ENCODE data around the gene SPATA24.
A peak's percentile ranks its signal among the peaks of the same experiment; 100 is the strongest.
"Not testable (repeated sequence)": the region's sequence is repeated elsewhere in the genome, so short reads cannot be mapped to it uniquely, and the experiment has no call there.

SPATA24 gene

DNA sequence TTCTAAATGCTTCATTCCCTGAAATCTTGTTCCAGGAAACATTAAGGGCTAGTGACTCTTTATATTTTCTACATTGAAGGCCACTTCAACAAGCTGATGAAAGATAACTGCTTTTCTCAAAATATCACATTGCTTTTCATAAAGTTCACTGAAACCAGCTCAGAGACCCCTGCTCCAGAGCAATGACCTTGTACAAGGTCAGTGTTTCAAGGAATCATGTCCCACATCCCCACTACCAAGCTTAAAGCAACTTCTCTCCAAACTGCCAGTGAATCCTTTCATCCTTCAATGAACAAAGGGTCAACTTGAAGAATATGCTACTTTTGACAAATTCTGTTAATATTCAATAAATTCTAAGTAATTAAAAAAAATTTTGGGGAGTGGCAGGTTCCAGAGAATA, 12.0 kb upstream of the SPATA24 start:
- DNase-seq = no peak

DNA sequence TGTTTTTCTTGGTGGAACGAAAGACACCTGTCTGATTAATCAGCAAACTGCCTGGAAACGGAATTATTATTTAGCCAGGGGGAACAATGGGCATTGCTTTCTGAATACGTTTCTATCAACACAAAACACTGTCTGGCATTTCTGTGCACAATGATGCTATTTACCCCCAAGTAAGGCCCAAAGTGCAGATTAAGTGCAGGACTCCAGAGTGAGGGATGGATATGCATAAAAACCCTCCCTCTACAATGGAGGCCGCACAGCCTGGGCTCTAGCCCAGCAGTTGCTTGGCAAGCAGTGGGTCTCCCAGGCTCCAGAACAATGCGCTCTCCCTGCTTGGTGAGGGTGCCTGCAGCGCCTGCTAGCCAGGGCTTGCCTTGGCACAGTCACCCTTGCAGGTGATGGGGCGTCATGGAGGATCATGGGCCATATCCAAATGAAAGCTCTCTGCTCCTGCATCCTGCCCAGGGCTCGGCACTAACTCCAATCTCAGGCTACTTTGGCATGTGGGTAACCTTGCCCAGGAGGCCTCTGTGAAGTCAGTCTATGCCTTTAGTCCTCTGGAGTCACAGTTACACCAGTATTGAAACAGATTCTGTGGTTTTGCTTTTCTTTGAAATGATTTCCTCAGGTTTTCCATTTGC, 11.5 kb upstream of the SPATA24 start:
- peak; percentile 80 for DNase-seq

DNA sequence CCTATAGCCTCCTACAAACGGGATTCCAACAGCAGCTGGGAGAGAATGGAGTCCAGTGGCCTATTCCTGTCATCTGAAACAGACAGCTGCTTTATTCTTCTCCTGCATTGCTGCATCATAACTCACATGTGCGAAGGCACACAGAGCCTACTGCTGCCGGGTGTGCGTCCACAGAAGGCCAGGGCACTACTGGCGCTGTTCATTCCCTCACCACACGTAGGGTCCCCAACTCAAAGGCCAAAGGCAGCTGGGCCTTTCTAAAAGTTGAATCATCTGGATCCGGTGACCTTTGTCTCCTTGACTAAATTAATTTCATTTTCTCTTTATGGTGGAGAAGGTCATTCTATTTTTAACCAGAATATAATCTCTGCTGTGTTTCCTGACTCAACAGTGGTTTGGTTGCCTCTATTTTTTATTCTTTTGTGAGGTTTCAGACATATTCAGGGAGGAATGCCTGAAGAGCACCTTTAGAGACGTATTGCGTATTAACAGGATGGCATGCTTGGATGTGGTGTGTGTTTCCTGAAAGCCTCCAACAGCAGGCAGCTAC, 10.8 kb upstream of the SPATA24 start:
- no peak for DNase-seq

DNA sequence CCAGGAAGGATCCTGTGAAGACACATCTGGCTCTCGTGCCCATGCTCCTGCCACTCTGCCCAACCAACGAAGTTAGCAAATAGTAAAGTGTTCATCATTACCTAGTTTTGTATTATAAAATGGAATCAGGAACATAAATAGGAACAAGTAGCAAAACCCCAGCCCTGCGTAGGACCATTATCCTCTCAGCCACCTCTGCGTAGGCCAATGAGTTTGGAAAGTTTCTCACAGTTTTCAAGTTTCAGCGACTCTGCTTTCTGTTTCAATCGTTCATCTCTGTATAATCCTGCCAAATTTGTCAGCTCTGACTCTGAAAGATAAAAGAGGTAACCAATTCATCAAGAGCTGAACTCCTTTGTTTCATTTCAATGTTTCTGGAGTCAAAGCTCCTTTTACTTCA, 10.1 kb upstream of the SPATA24 start:
- DNase-seq = no peak

DNA sequence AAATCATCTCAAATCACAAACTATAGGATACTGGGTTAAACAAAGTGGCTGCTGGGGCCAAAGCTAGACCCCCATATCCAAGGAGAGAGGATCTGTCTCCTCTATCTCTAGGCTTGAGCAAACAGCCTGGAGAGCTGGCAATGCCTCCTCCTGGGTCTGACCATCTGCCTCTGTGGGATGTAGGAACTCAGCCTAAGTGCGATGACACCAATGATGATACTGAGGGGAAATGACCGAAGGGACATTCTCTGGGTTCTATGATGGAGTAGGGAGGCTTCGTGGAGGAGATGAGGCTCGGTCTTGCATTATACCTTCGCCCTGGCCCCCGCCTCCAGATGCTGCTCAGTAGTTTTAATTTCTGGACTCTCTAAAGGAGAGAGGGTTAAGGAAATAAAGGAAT, 9.3 kb upstream of the SPATA24 start:
- no peak for DNase-seq

DNA sequence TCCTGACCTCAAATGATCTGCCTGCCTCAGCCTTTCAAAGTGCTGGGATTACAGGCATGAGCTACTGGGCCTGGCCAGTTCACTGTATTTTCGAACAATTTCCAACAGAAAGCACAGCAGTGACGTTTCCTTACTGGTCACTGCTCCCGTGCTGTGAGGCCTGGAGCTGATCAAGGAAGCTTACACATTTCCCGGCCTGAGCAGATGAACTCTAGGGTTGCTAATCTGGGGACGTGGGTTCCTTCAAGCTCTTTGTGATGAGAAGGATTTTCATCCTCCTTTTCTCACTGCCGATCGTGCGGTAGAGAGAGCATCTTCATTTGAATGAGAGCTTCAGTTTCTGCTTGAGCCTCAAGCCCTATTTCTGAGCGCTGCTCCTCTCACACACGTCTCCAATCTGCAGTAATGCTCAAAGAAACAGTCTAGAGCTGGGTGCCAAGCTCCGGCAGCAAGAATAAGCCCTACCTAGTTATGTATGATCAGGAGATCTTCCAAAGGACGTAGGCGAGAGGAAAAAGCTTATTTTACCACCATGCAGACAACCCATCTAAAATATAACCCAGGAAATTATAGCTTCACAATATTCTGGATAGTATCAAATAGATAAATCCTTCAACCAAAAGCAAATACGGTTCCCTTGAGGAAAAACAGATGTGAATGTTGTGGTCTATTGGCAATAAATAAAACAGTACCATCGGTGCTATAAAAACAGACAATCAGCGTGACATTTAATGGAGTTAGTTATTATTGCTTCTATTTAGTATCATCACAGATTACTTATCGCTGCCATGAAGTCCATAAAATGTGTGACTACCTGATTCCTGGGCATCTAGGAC, 7.3 kb upstream of the SPATA24 start:
- DNase-seq = no peak

DNA sequence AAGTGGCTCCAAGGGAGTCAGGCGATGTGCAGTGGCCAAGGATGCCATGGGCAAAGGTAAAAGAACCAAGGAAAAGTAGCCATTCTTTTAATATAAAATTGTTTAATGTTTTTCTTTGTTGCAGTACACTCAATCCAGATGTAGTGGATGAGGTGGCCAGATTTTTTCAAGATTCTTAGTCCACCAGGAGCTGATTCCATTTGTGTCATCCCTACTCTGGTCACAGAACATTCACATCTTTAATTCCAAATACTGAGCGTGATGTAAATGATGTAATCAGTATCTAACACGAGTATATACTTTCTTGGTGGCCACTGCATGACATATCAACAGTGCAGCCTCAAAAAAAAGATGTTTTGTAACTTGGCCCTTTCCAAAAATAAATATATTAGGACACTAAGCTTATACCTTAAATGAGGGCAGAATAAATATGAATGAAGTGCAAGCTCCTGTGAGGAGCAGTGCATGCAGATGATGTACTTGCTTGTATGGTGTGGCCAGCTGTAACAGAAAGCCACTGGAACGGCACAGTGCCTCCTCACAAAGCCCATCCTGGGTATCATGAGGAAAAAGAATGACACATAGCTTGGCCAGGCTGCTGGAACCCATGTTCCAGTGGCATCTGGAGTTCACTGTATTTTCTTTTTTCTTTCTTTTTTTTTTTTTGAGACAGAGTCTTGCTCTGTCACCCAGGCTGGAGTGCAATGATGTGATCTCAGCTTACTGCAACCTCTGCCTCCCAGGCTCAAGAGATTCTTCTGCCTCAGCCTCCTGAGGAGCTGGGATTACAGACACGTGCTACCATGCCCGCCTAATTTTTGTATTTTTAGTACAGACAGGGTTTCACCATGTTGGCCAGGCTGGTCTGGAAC, 6.5 kb upstream of the SPATA24 start:
- DNase-seq = no peak

DNA sequence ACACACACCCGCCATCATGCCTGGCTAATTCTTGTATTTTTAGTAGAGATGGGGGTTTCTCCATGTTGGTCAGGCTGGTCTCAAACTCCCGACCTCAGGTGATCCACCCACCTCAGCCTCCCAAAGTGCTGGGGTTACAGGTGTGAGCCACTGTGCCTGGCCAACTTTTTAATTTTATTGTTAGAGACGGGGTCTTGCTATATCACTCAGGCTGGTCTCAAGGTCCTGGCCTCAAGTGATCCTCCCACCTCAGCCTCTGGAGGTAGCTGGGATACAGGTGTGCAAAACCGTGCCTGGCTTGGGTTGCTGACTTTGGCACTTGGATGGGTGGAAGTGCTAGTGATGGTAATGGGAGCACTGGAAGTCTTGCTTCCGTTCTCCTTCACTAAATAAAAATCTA, 5.2 kb upstream of the SPATA24 start:
- DNase-seq = not testable (repeated sequence)

DNA sequence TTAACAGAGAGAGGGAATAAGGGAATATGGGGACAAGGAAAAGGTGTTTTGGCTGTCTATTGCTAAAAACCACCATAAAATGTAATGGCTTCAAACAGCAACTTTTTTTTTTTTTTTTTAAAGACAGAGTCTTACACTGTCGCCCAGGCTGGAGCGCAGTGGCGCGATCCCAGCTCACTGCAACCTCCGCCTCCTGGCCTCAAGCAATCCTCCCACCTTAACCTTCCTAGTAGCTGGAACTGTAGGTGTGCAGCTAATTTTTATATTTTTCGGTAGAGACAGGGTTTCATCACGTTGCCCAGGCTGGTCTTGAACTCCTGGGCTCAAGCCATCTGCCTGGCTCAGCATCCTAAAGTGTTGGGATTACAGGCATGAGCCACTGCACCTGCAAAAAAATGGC, 4.3 kb upstream of the SPATA24 start:
- DNase-seq = no peak

DNA sequence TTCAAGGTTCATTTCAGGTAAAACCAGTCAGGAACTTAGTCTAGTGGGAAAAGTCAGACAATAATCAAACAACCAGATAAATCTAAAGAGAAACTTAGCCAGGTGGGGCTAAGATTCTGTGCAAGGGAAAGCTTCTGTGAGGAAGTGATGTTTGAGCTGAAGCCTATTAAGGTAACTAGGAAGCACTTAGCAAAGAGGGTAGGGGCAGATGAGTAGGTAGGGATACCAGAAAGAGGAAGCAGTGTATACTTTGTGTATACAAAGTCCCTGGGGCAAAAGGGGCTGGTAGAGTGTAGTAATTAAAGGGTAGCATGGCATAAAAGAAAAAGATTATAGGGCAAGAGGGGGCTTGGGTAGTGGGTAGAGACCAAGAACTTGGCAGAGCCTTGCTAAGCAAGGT, 3.6 kb upstream of the SPATA24 start:
- peak; percentile 55 for DNase-seq

DNA sequence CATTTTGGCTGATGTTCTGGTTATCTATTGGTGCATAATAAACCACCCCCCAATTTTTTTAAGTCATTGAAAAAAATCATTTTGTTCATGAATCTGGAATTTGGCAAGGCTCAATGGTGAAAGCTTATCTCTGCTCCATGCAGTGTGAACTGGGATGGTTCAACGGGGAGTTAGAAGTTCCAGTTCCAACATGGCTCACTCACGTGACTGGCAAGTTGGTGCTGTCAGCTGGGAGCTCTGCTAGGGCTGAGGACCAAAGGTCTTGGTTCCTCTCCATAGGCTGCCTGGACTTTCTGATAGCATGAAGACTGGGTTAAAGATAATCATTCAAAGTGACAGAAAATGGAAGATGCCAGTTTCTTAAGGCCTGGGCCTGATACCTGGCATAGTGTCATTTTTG, 3.1 kb upstream of the SPATA24 start:
- no peak for DNase-seq

DNA sequence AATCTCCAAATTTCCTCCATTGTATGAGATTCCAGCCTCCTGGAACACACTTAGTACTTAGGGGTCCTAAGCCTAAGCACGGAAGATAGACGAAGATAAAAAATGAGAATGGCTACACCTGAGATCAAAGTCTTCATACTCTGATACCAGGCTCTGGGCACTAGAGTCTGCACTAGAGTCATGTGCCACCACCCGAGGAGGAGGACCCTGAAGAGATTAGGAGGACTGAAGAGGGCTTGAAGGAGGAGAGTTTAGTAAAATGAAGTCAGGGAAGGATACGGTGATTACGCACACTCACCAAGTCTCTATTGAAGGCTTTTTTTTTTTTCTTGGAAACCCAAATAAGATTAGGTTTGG, 573 bp upstream of the SPATA24 start:
- DNase-seq = no peak

DNA sequence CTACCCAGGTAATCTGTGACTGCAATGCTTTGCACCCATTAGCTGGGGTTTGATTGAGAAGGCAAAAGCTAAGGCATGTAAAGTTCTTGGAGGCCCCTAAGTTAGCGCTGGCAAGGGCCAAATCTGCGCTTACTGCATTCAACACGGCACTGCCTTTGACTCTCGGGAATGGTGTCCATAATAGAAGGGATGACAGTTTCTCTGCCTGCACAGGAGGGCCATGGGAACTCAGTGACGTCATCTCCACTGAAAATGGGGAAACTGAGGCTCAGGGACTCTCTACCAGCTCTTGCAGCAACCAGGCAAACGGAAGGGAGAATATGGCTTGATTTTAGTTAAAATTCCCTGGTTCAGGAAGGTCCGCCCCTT, 487 bp downstream of the SPATA24 start:
- no peak for DNase-seq

DNA sequence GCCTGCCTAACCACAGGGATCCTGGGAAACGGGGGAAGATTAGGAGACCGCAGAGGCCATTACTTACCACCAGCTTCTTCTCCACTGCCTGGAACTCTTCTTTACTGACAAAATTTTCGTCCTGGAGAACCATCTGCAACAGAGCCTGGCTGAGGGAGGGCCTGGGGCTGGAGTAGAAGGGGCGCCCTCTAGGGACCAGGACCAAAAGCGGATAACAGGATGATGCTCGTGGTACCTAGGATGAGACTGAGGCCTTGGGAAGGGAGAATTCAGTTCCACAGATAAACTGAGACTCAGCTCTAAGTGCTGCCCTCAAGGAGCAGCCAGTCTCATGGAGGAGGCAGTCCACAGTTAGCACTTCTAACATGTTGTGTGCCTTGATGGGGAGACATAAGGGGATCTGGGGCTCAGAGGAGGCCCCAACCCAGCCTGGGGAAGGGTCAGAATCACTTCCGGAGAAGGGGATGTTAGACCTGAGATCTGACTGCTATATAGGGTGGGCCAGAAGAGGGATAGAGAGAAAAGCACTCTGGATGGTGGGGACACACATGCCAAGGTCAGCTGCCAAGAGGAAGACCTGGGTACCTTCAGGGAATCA, 1.2 kb downstream of the SPATA24 start:
- DNase-seq = no peak

DNA sequence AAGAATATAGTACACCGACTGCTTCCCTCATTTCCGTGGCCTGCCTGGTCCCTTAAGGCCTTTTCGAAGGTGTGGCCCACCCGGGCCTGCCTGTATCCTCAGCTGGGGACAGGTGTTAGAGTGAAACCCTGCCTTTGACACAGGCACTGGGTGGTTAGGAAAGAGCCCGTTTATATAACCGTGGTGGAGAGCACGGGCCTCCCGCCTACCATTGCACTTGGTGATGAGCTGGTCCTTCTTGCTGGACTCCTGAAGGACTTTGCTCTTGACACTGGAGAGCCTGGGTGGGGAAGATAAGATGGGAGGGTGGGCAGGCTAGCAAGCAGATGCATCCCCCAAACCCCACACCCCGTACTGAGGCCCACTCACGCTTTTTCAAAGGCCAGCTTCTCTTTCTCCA, 2.3 kb downstream of the SPATA24 start:
- no peak for DNase-seq

DNA sequence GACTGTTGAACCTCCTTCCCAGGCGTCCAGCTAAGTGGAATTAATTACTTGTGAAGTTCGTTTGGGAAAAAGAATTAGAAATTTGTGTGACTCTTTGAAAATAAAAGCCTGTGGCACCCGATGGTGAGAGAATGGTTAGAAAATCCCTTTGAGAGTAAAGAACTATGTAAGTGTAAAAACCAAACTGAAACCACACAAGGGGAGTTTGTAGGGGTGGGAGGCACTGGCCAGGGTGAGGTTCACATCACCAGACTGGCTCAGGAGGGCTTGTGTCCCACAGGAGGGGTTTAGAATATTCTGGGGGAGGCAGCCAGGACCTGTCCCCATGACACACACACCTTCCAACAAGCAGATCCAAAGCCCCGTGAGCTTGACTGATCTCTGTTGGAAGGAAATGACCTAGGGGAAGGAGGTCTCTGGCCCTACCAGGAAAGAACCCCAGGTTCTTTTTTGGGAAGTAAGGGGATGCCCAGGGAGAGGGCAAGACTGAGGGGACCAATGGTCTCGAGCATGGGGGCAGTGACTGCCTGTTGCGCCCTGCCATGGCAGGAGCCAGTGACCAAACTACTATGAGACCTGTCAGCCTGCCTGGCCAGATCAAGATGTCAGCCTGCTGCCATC, 4.3 kb downstream of the SPATA24 start:
- no peak for DNase-seq

DNA sequence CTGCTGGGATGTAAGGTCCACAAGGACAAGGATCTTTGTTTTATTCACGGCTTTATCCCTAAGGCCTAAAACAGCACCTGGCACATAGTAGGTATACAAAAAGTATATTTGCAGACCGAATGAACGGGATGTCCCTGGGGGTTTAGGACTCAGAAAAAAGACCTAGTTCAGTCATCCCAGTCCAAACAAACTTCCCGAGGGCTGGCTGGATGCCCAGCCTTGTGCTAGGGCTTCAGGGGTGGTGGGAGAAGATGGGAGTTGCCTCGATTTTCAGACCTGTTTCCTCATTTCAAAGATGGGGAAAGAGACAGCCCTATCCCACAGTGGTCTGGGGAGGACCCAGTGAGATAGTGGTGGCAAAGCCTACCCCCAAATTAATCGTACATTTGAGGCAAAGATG, 6.0 kb downstream of the SPATA24 start:
- DNase-seq = no peak

DNA sequence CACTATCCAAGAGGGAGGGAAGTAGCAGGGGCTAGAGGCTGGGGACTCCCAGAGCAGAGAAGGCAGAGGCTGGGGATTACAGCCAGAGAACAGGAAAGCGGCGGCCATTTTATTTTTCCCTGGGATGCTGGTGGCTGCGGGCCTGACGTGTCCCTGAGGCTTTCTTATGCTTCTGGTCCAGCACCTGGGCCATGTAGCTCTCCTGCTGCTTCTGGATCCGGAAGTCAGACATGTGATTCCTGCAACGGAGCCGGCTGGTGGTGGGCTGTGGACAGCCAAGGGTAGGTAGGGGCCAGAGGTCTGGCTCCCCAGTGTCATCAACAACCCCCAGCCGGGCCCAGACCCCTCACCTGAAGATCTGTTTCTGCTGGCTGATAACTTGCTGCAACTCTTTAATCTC, 7.2 kb downstream of the SPATA24 start:
- DNase-seq = no peak

DNA sequence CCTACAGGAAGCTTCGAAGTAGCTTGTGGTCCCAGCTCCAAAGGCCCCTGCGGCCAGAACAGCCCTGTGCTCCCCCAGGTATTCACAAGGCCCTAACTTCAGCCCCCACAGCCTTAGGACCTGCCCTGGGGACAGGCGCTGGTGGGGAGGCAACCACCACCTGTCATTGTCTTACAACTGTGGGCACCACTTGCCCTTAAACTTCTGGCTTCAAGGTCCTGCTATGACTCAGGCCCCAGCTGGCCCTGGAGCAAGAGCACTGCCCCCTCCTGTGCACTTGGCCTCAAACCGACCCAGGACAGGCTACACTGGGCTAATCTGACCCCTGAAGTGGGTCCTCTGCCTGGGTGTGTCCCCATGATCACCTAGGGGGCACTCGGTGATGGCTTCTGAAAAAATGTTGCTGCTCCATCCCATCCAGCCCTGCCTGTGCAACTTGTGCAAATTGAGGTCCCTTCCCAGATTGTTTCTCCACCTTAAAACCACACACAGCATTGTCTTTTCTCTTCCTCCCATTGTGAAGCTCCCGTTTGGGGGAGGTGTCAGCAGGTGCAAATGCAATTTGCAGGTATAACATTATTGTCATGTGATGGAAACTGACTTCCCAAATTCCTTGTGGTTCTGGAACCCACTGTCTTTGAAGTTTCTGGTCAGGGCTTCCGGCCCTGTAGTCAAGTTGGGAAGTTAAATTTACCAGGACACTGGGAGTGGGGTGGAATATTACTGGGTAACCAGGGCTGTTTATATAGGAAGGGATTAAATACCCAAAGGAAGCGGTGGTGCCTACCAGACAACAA, 7.8 kb downstream of the SPATA24 start:
- no peak for DNase-seq

DNA sequence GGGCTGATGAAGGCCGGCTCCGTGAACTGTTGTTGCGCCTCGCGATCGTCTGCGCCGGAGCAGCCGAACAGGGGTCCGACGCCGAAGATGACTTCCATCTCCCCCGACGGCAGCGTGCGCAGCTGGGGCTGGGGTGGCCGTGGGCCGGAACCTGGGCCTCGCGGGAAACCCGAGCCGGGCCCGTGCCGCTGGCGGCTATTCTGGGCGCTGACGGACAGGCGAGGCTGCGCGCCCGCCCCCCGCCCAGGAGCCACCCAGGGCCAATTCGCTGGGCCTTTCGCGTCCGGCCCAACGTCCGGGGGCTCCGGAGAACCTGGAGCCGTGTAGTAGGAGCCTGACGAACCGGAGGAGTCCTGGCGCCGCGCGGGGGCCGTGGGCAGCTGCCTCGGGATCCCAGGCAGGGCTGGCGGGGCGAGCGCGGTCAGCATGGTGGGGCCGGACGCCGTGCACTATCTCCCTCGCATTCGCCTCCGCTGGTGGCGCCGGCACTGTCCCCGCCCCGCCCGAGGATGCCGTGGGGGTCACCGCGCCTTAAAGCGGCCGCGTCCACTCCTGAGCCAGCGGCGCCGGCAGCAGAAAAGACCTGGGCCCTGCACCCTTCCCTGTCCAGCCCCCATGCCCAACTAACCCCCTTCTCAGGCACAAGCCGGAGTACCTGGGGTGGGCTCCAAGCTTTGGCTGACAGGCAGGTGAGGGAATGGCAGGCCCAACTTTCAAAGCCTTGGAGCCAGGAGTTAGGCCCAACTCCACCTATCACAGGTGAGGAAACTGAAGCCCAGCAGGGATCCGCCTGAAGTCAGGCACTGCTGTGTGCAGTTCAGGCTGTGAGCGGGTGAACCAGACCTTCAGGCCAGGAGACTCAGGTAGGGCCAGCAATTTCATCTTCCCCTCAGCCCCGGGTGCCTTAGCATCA, 9.0 kb downstream of the SPATA24 start, which contains the start of gene PROB1:
PROB1 (minus strand) TSS at position 451 of the 913 bp plus-strand sequence; CDS start at position 428, 23 bp downstream.
- DNase-seq = no peak
